GM12878 (cell line): ENCODE data around the gene LRRC3. TPM values are rescaled to one million over a fixed set of nuclear protein-coding genes. Genes with fewer than 3 reads are reported as not detected.

ENCODE experiments used
- ATAC-seq: fragments of 200-7000 bp; cut with Tn5 transposase; 3 replicates; pipeline ENCODE4 v1.9.1; 2020; ENCODE audit warnings: mild to moderate bottlenecking, moderate library complexity
- BruUV-seq: library from RNA; stranded (reverse); fragments of 400-500 nt; replicated peaks from 2 replicates; lab custom pipeline; 2021; lab: Mats Ljungman, UMichigan
- CTCF ChIA-PET: fragments of 300-600 bp; sonication (Branson Sonifier 250); formaldehyde crosslinking; extraction: SDS; loops from one replicate; lab custom pipeline; 2021; ENCODE audit warnings: inconsistent platforms; lab: Yijun Ruan, JAX
- POLR2A ChIA-PET: fragments of 350-600 bp; formaldehyde crosslinking; extraction: SDS; loops from one replicate; lab custom pipeline; 2021; ENCODE audit warnings: inconsistent platforms; lab: Charles Lee
- RAD21 ChIA-PET: fragments of 300-600 bp; sonication (Branson Sonifier 250); formaldehyde crosslinking; loops from one replicate; lab custom pipeline; 2023; ENCODE audit warnings: antibody characterized with exemption; ENCODE audit not compliant: unreplicated experiment; lab: Charles Lee
- SMC1A ChIA-PET: fragments of 300-600 bp; sonication (Branson Sonifier 250); formaldehyde crosslinking; loops from one replicate; lab custom pipeline; 2023; ENCODE audit not compliant: unreplicated experiment, uncharacterized antibody; lab: Charles Lee
- DNase-seq: peaks from one replicate; pipeline ENCODE4 v3.0.0-alpha.2; 2011; ENCODE audit warnings: low read depth, low spot score
- FAIRE-seq: peaks from 3 replicates; lab custom pipeline; 2011; peaks lifted over from hg19 to GRCh38; lab: Jason Lieb, UNC
- H2AFZ ChIP-seq: 2 replicates; pipeline ENCODE4 v1.6.0; 2011; ENCODE audit warnings: low read depth, low read length, control low read depth; ENCODE audit not compliant: control insufficient read depth
- H3K27ac ChIP-seq: 2 replicates; pipeline ENCODE4 v1.5.1; 2011; ENCODE audit warnings: control low read depth; ENCODE audit not compliant: control insufficient read depth, insufficient read depth
- H3K27me3 ChIP-seq, 2 experiments: replicated peaks in 1 of 2; 2 replicates each; pipeline versions ENCODE4 v1.6.0 to v1.6.1; 2011; ENCODE audit warnings: low read length in 1 of 2; ENCODE audit not compliant: control insufficient read depth in 2 of 2, insufficient read depth in 2 of 2
- H3K36me3 ChIP-seq, 2 experiments: 2 replicates each; pipeline ENCODE4 v1.5.1; 2011; ENCODE audit warnings: low read length in 1 of 2; ENCODE audit not compliant: control insufficient read depth in 2 of 2, insufficient read depth in 2 of 2
- H3K4me1 ChIP-seq: 2 replicates; pipeline ENCODE4 v1.6.1; 2011; ENCODE audit warnings: mild to moderate bottlenecking, low read length, moderate library complexity, mixed read lengths; ENCODE audit not compliant: control insufficient read depth, insufficient read depth
- H3K4me2 ChIP-seq: 2 replicates; pipeline ENCODE4 v1.6.0; 2011; ENCODE audit warnings: control low read depth; ENCODE audit not compliant: control insufficient read depth, insufficient read depth
- H3K4me3 ChIP-seq: fragments of 200-600 bp; sonication (generic); 2 replicates; pipeline ENCODE4 v1.5.1; 2016
- H3K79me2 ChIP-seq: 2 replicates; pipeline ENCODE4 v1.6.0; 2011; ENCODE audit warnings: low read length; ENCODE audit not compliant: control insufficient read depth, insufficient read depth
- H3K9ac ChIP-seq: 2 replicates; pipeline ENCODE4 v1.8.0; 2011; ENCODE audit warnings: low read length, control low read depth, mixed read lengths; ENCODE audit not compliant: control insufficient read depth, insufficient read depth
- H3K9me3 ChIP-seq: replicated peaks from 3 replicates; pipeline ENCODE4 v1.5.1; 2011; ENCODE audit warnings: mild to moderate bottlenecking, low read length; ENCODE audit not compliant: control insufficient read depth, insufficient read depth
- H4K20me1 ChIP-seq: 2 replicates; pipeline ENCODE4 v1.6.0; 2011; ENCODE audit not compliant: control insufficient read depth, insufficient read depth
- ATF7 ChIP-seq: fragments of 450-650 bp; IDR thresholded peaks from 2 replicates; pipeline ENCODE4 v1.6.1; 2016; ENCODE audit warnings: low read depth, mild to moderate bottlenecking
- CBX3 ChIP-seq: fragments of 200-600 bp; sonication (generic); IDR thresholded peaks from 2 replicates; pipeline ENCODE4 v1.6.1; 2016; ENCODE audit warnings: low read depth, borderline replicate concordance
- CREM ChIP-seq: IDR thresholded peaks from 2 replicates; pipeline ENCODE4 v1.6.1; 2014; ENCODE audit warnings: antibody characterized with exemption, low read depth
- EZH2 ChIP-seq: IDR thresholded peaks from 2 replicates; pipeline ENCODE4 v1.6.1; 2012; ENCODE audit warnings: low read depth, mild to moderate bottlenecking, control low read depth, inconsistent platforms, low read length, borderline replicate concordance; ENCODE audit not compliant: control insufficient read depth
- HCFC1 ChIP-seq: fragments of 150-350 bp; IDR thresholded peaks from 2 replicates; pipeline ENCODE4 v1.6.1; 2014; ENCODE audit warnings: low read length
- YY1 ChIP-seq: IDR thresholded peaks from 2 replicates; pipeline ENCODE4 v1.6.1; 2011; ENCODE audit warnings: low read depth, mild to moderate bottlenecking, low read length
- ZBTB11 ChIP-seq: fragments of 450-650 bp; formaldehyde crosslinking; IDR thresholded peaks from 2 replicates; pipeline ENCODE4 v1.5.0; 2022; ENCODE audit warnings: mild to moderate bottlenecking, missing genetic modification characterization
- WGBS: methylation state at CpG from one replicate; pipeline ENCODE4 v1.1.6; 2016; ENCODE audit warnings: low lambda C conversion rate; ENCODE audit not compliant: insufficient replicate concordance, insufficient coverage; ENCODE audit errors: missing lambda C conversion rate; 5-methylcytosine and 5-hydroxymethylcytosine counted together
- in situ Hi-C: fragments of 300-500 bp; cut with MboI; formaldehyde crosslinking; loops from 9 replicates; pipeline ENCODE4 v1.14.3; 2018; ENCODE audit warnings: mixed read lengths
- intact Hi-C: fragments of 100-400 bp; cut with micrococcal nuclease; formaldehyde crosslinking; loops from one replicate; pipeline ENCODE4 v1.14.2; 2022; ENCODE audit not compliant: unreplicated experiment
- polyA plus RNA-seq, 11 experiments: library from polyadenylated mRNA; depleted of rRNA in 4 of 11; unstranded in 6 of 11; stranded (reverse) in 5 of 11; fragments of >200 nt; fragmentation: Nextera tagmentation in 4 of 11; fragmentation: Illumina TruSeq in 1 of 11; extraction: Ambion mirVana in 4 of 11; extraction: Trizol in 1 of 11; gene quantifications; 1 replicate in 1 of 11; 2 replicates in 10 of 11; pipeline versions ENCODE4 v1.2.1 to v1.2.3, GENCODE V29; 2011 to 2016; ENCODE audit warnings: inconsistent platforms in 2 of 11, missing spikeins in 2 of 11, low read depth in 1 of 11
- total RNA-seq, 4 experiments: library from RNA; depleted of rRNA in 3 of 4; stranded (reverse); fragments of >200 nt in 3 of 4; fragmentation: Illumina TruSeq in 1 of 4; extraction: Trizol in 1 of 4; gene quantifications; 2 replicates each; pipeline versions ENCODE4 v1.2.1 to v1.2.3, GENCODE V29; 2013 to 2021

LRRC3 gene
- total and polyA plus RNA-seq, 10 of the 15 experiments (the other 5 are each of a cell fraction or from before 2014, with no cell fraction given) = 0.02 to 0.31 (median 0.09) TPM; not detected in 1

DNA sequence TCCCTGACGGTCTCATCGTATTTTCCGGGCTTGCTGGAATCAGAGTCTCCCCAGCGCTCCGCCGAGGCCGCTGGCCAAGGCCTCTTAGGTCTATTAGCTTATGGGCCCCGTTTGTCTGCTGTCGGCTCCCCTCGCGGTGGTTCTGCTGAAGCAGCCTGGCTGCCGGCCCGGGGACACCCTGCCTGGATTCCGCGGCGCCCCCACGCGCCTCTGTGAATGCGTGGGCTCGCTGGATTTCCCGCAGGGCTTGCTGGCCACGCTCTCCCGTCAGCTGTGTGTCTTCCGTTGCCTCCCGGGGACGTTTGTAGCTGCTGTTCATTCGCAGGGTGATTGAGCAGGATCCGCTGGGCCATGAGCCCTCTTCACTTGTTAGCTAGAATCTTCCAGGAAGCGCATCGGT is 8.4 kb downstream of the LRRC3 start (continued):
- TF ChIP-seq ZBTB11 (CRISPR knock-in tag) = no peak

GRCh38 chr21:44464351-44464750 is 9.0 kb downstream of the LRRC3 start:
- TF ChIP-seq EZH2 (no peak), CREM (no peak), ATF7 (no peak), YY1 (no peak), CBX3 (no peak), HCFC1 (no peak)
- FAIRE-seq (no peak), ATAC-seq (no peak), DNase-seq (no peak)
- Histone ChIP-seq H3K36me3 (no peaks in the 10 kb centered on the region), H3K4me3 (no peak overlapping the region), H3K27ac (no peak overlapping the region), H3K4me1 (no peaks in the 10 kb centered on the region), H3K4me2 (no peak overlapping the region), H2AFZ (no peak overlapping the region), H3K79me2 (no peaks in the 10 kb centered on the region), H3K9ac (no peak overlapping the region), H3K27me3 (no peaks in the 10 kb centered on the region), H4K20me1 (no peaks in the 10 kb centered on the region), H3K9me3 (no peaks in the 10 kb centered on the region)
- ChIA-PET RAD21 (no interaction called here), CTCF (no interaction called here), POLR2A (no interaction called here), SMC1A (no interaction called here)
- intact Hi-C loops = no loop called here
- in situ Hi-C loops = no loop called here
- BruUV-seq = no TSS peak
- 36% methylated on average over 12 of the region's 12 CpGs for WGBS
